Vagina (tissue), 2 donors: ENCODE measurements around the gene DCAF8. TPM values are rescaled to one million over a fixed set of nuclear protein-coding genes. Genes with fewer than 3 reads are reported as not detected.

Experiments used
- DNase-seq, 2 donors: peaks; one replicate each; pipeline ENCODE4 v3.0.0-alpha.2; 2017; ENCODE audit errors: extremely low spot score in 2 of 2
- H3K27ac ChIP-seq: fragments of 200-600 bp; sonication (generic); one replicate; pipeline ENCODE4 v1.5.1; 2019
- H3K27me3 ChIP-seq: fragments of 200-600 bp; sonication (generic); one replicate; pipeline ENCODE4 v1.5.1; 2019
- H3K36me3 ChIP-seq, 2 donors: fragments of 200-600 bp; sonication (generic); one replicate each; pipeline ENCODE4 v1.5.1; 2017 to 2019
- H3K4me1 ChIP-seq: fragments of 200-600 bp; sonication (generic); one replicate; pipeline ENCODE4 v1.5.1; 2019
- H3K4me3 ChIP-seq, 2 donors: fragments of 200-600 bp; sonication (generic); 1 replicate in 1 of 2; 2 replicates in 1 of 2; pipeline ENCODE4 v1.5.1; 2016 to 2019
- H3K9me3 ChIP-seq: fragments of 200-600 bp; sonication (generic); one replicate; pipeline ENCODE4 v1.5.1; 2019
- CTCF ChIP-seq, 3 experiments: fragments of 450-650 bp in 2 of 3; fragments of 200-600 bp in 1 of 3; sonication (generic) in 1 of 3; IDR thresholded peaks; one replicate each; pipeline ENCODE4 v1.5.1; 2017 to 2019; ENCODE audit warnings: antibody characterized with exemption in 3 of 3, mild to moderate bottlenecking in 2 of 3, moderate library complexity in 2 of 3
- POLR2A ChIP-seq, 2 donors: fragments of 450-650 bp; IDR thresholded peaks; one replicate each; pipeline ENCODE4 v1.6.1; 2017; ENCODE audit warnings: antibody characterized with exemption in 2 of 2, mild to moderate bottlenecking in 2 of 2, moderate library complexity in 2 of 2
- POLR2AphosphoS5 ChIP-seq, 2 donors: sonication (generic); formaldehyde crosslinking; IDR thresholded peaks; one replicate each; pipeline ENCODE4 v1.9.0; 2017; ENCODE audit warnings: antibody characterized with exemption in 2 of 2, mild to moderate bottlenecking in 2 of 2, low read depth in 1 of 2; ENCODE audit not compliant: insufficient read depth in 1 of 2
- intact Hi-C: fragments of 100-400 bp; cut with DNase I; formaldehyde crosslinking; loops from one replicate; pipeline ENCODE4 v1.15.1; 2023
- total RNA-seq: library from RNA; depleted of rRNA; stranded (reverse); fragments of >200 nt; gene quantifications from one replicate; pipeline ENCODE4 v1.2.3, GENCODE V29; 2016

The DCAF8 gene
- total RNA-seq, 1 donor from 2014 or later: 145 TPM

GRCh38 chr1:160196143-160196542, 66.2 kb downstream of the DCAF8 start:
- Histone ChIP-seq H3K36me3 (no peaks in the 10 kb centered on the region), H3K27ac (no peak overlapping the region), H3K27me3 (no peaks in the 10 kb centered on the region), H3K4me1 (peaks cover 11% of the 10 kb centered on the region), H3K9me3 (no peaks in the 10 kb centered on the region), H3K4me3 (no peak overlapping the region)
- DNase-seq: no peak
- no peak for TF ChIP-seq POLR2A (IDR thresholded peaks at IDR 0.05)
- no peak for TF ChIP-seq CTCF (IDR thresholded peaks at IDR 0.05)
- no peak for TF ChIP-seq POLR2AphosphoS5 (IDR thresholded peaks at IDR 0.05; ENCODE audit: insufficient read depth in 1 of 2, low read depth in 1 of 2)
- intact Hi-C loops: no loop called here

DNA sequence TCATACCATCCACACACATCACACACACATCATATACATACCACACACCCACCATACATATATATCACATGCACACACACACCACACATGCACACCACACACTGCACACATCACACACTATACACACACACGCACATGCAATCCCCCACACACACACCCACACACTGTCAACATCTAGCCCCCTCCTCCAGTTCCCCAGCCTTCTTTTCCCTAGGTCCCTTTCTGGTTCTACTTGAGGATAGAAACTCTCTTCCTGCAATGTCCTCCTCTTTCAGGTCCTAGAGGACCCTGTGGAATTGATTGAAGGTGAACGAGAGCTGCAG, 67.7 kb downstream of the DCAF8 start:
- intact Hi-C loops: loop anchor here (5.0 kb wide), 1 partner anchor 98 kb away; no protein-coding TSS in a partner anchor
- Histone ChIP-seq H3K27me3 (no peaks in the 10 kb centered on the region), H3K9me3 (no peaks in the 10 kb centered on the region), H3K27ac (no peak overlapping the region), H3K36me3 (no peaks in the 10 kb centered on the region), H3K4me1 (peaks cover 15% of the 10 kb centered on the region), H3K4me3 (no peak overlapping the region)
- no peak for DNase-seq
- TF ChIP-seq POLR2A (IDR thresholded peaks at IDR 0.05): no peak
- TF ChIP-seq CTCF (IDR thresholded peaks at IDR 0.05): no peak
- TF ChIP-seq POLR2AphosphoS5 (IDR thresholded peaks at IDR 0.05; ENCODE audit: insufficient read depth in 1 of 2, low read depth in 1 of 2): no peak

DNA sequence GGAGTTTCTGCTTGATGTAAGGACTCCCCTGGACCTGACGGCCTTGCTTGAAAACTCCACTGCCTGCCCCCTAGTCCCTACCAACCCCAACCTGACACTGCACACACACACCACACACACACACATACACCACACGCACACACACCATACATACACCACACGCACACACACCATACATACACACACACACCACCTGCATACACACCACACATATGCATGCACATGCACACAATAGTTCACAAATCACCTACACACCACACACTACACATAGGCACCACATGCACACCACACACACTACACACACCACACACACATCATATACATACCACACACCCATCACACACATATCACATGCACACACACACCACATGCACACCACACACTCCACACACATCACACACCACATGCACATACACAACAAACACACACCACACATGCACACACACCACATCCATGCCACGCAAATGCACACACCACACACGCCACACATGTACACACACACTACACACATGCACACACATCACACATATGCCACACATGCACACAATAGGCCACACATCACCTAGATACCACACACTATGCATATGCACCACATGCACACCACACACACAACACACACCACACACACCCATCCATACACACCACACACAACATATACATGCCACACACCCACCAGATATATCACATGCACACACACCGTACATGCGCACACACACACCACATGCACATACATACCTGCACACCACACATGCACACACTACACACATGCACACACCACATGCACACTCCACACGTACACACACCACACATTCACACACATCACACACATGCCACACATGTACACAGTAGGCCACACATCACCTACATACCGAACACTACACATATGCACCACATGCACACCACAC, 68.3 kb downstream of the DCAF8 start:
- TF ChIP-seq CTCF (IDR thresholded peaks at IDR 0.05) (no peak), POLR2AphosphoS5 (IDR thresholded peaks at IDR 0.05; ENCODE audit: insufficient read depth in 1 of 2, low read depth in 1 of 2) (no peak), POLR2A (IDR thresholded peaks at IDR 0.05) (no peak)
- DNase-seq: no peak
- peaks cover 19% of the 10 kb centered on the region for H3K4me1 ChIP-seq
- H3K4me3 ChIP-seq: no peak overlapping the region
- H3K27ac ChIP-seq: no peak overlapping the region
- intact Hi-C loops: loop anchor here (5.0 kb wide), 1 partner anchor 98 kb away; no protein-coding TSS in a partner anchor
- H3K36me3 ChIP-seq: no peaks in the 10 kb centered on the region
- H3K9me3 ChIP-seq: no peaks in the 10 kb centered on the region
- no peaks in the 10 kb centered on the region for H3K27me3 ChIP-seq

DNA sequence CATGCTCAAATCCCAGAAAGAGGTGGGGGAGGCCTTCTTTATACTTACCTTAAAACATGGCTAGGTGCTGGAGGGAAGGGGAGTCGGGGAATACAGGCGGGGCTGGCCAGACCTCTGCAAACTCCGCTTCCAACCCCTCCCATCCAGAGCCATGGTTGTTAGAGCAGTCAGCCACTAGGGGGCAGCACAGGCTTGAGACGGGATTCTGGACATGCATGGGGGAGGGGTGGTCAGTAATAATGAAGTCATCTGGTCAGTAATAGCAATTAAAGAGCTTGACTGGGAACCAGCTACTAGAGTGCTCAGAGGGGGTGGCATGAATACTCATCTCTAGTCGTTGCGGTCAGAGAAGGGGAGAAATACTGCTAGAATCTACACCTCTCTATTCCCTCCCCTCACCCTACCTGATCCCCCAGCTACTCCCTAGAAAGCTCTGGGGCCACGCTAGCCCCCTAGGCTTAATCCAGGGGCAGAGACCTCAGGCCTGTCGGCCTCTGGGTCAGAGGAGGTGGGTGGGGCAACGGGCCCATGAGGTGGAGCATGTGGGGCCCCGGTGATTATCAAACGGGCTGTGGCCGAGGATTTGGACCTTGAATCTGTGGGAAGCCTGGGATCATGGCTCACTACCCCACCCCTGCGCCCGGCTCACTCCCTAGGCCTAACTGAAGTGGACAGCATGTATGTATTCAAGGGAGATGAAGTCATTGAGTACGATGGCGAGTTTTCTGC, 69.1 kb downstream of the DCAF8 start:
- no peaks in the 10 kb centered on the region for H3K27me3 ChIP-seq
- intact Hi-C loops: loop anchor here (5.0 kb wide), 1 partner anchor 99 kb away; no protein-coding TSS in a partner anchor
- TF ChIP-seq POLR2A (IDR thresholded peaks at IDR 0.05): no peak
- peak; percentile 84 to 99 (median 99) for TF ChIP-seq CTCF (IDR thresholded peaks at IDR 0.05)
- TF ChIP-seq POLR2AphosphoS5 (IDR thresholded peaks at IDR 0.05; ENCODE audit: insufficient read depth in 1 of 2, low read depth in 1 of 2): peak in 1 of 2 donors; percentile 67
- no peak overlapping the region for H3K27ac ChIP-seq
- peaks cover 19% of the 10 kb centered on the region for H3K4me1 ChIP-seq
- H3K4me3 ChIP-seq: no peak overlapping the region
- H3K36me3 ChIP-seq: no peaks in the 10 kb centered on the region
- no peak for DNase-seq
- H3K9me3 ChIP-seq: no peaks in the 10 kb centered on the region
